IMR-90 (cell line): ENCODE data around the gene TTLL11. TPM values are rescaled to one million over a fixed set of nuclear protein-coding genes. Genes with fewer than 3 reads are reported as not detected.

Experiments
- ATAC-seq: fragments of 200-7000 bp; cut with Tn5 transposase; 2 replicates; pipeline ENCODE4 v1.9.1; 2020; ENCODE audit warnings: low read depth, mild to moderate bottlenecking, moderate library complexity
- BruUV-seq: library from RNA; stranded (reverse); fragments of 400-500 nt; replicated peaks from 2 replicates; lab custom pipeline; 2021; lab: Mats Ljungman, UMichigan
- CTCF ChIA-PET: fragments of 300-600 bp; formaldehyde crosslinking; extraction: SDS; loops from one replicate; lab custom pipeline; 2021; ENCODE audit warnings: antibody characterized with exemption; lab: Yijun Ruan, JAX
- POLR2A ChIA-PET: fragments of 300-600 bp; sonication (Branson Sonifier 250); formaldehyde crosslinking; loops from one replicate; lab custom pipeline; 2022; ENCODE audit warnings: antibody characterized with exemption; ENCODE audit not compliant: unreplicated experiment; lab: Charles Lee
- DNase-seq: peaks from one replicate; pipeline ENCODE4 v3.0.0; 2013
- H2AFZ ChIP-seq: replicated peaks from 2 replicates; pipeline ENCODE3; 2013; ENCODE audit warnings: low read length, mild to moderate bottlenecking; ENCODE audit not compliant: poor library complexity
- H2AK5ac ChIP-seq: 2 replicates; pipeline ENCODE4 v1.6.1; 2013; ENCODE audit warnings: low read depth, low read length, inconsistent platforms
- H2AK9ac ChIP-seq: replicated peaks from 2 replicates; pipeline ENCODE3; 2013; ENCODE audit warnings: mild to moderate bottlenecking, low read depth, low read length, moderate library complexity; ENCODE audit not compliant: poor library complexity
- H2BK120ac ChIP-seq: 2 replicates; pipeline ENCODE4 v1.6.1; 2013; ENCODE audit warnings: low read depth, low read length, inconsistent platforms
- H2BK15ac ChIP-seq: 3 replicates; pipeline ENCODE4 v1.6.1; 2013; ENCODE audit warnings: low read depth, low read length, inconsistent platforms
- H2BK20ac ChIP-seq: 2 replicates; pipeline ENCODE4 v1.6.1; 2013; ENCODE audit warnings: low read depth, mild to moderate bottlenecking, inconsistent platforms, low read length, moderate library complexity
- H2BK5ac ChIP-seq: 2 replicates; pipeline ENCODE4 v1.6.1; 2013; ENCODE audit warnings: mild to moderate bottlenecking, low read depth, low read length, inconsistent platforms; ENCODE audit not compliant: poor library complexity, severe bottlenecking
- H3K14ac ChIP-seq: replicated peaks from 2 replicates; pipeline ENCODE4 v1.6.1; 2013; ENCODE audit warnings: low read depth, low read length, inconsistent platforms
- H3K18ac ChIP-seq: 2 replicates; pipeline ENCODE4 v1.6.1; 2013; ENCODE audit warnings: low read depth, low read length, control low read depth
- H3K23ac ChIP-seq: 2 replicates; pipeline ENCODE4 v1.6.1; 2013; ENCODE audit warnings: low read depth, low read length, inconsistent platforms
- H3K27ac ChIP-seq: 2 replicates; pipeline ENCODE4 v1.5.1; 2013; ENCODE audit warnings: mild to moderate bottlenecking, control low read depth, low read length; ENCODE audit not compliant: insufficient read depth
- H3K27me3 ChIP-seq: 2 replicates; pipeline ENCODE4 v1.6.1; 2013; ENCODE audit warnings: low read length; ENCODE audit not compliant: control insufficient read depth, insufficient read depth
- H3K36me3 ChIP-seq: 2 replicates; pipeline ENCODE4 v1.6.1; 2013; ENCODE audit warnings: low read length, mixed read lengths; ENCODE audit not compliant: control insufficient read depth, insufficient read depth
- H3K4ac ChIP-seq: 2 replicates; pipeline ENCODE4 v1.6.1; 2013; ENCODE audit warnings: low read depth, low read length, inconsistent platforms
- H3K4me1 ChIP-seq: 2 replicates; pipeline ENCODE4 v1.6.1; 2013; ENCODE audit warnings: low read length, mixed read lengths; ENCODE audit not compliant: control insufficient read depth, insufficient read depth
- H3K4me2 ChIP-seq: 2 replicates; pipeline ENCODE4 v1.6.1; 2013; ENCODE audit warnings: low read depth, mild to moderate bottlenecking, control low read depth, low read length, moderate library complexity
- H3K4me3 ChIP-seq: 2 replicates; pipeline ENCODE4 v1.5.1; 2013; ENCODE audit warnings: low read depth, mild to moderate bottlenecking, control low read depth, low read length, moderate library complexity; ENCODE audit not compliant: insufficient read depth
- H3K56ac ChIP-seq: 2 replicates; pipeline ENCODE4 v1.6.1; 2013; ENCODE audit warnings: low read length, inconsistent platforms; ENCODE audit not compliant: insufficient read depth; ENCODE audit errors: extremely low read depth
- H3K79me1 ChIP-seq, 2 experiments: 2 replicates each; pipeline ENCODE4 v1.6.1; 2013; ENCODE audit warnings: low read length in 2 of 2, inconsistent platforms in 1 of 2, low read depth in 1 of 2
- H3K9ac ChIP-seq: 2 replicates; pipeline ENCODE4 v1.6.1; 2013; ENCODE audit warnings: low read depth, low read length, control low read depth
- H3K9me1 ChIP-seq: 2 replicates; pipeline ENCODE4 v1.6.1; 2013; ENCODE audit warnings: low read length, inconsistent platforms; ENCODE audit not compliant: insufficient read depth
- H3K9me3 ChIP-seq: 2 replicates; pipeline ENCODE4 v1.6.1; 2013; ENCODE audit warnings: low read length; ENCODE audit not compliant: control insufficient read depth, insufficient read depth
- H4K20me1 ChIP-seq: 2 replicates; pipeline ENCODE4 v1.6.1; 2013; ENCODE audit warnings: low read length, inconsistent platforms; ENCODE audit not compliant: insufficient read depth
- H4K5ac ChIP-seq: 2 replicates; pipeline ENCODE4 v1.6.1; 2013; ENCODE audit warnings: mild to moderate bottlenecking, low read depth, low read length, control low read depth
- H4K8ac ChIP-seq, 2 experiments: 2 replicates each; pipeline ENCODE4 v1.6.1; 2013; ENCODE audit warnings: low read depth in 2 of 2, low read length in 2 of 2, control low read depth in 1 of 2, inconsistent platforms in 1 of 2
- H4K91ac ChIP-seq: 2 replicates; pipeline ENCODE4 v1.6.1; 2013; ENCODE audit warnings: low read depth, low read length, inconsistent platforms; ENCODE audit not compliant: insufficient read depth
- BHLHE40 ChIP-seq: fragments of 150-350 bp; IDR thresholded peaks from 2 replicates; pipeline ENCODE4 v1.6.1; 2016; ENCODE audit warnings: mild to moderate bottlenecking, low read depth, low read length
- CEBPB ChIP-seq: IDR thresholded peaks from 2 replicates; pipeline ENCODE4 v1.6.1; 2012; ENCODE audit warnings: low read depth, low read length, improper control_type of control experiment
- CHD1 ChIP-seq: IDR thresholded peaks from 2 replicates; pipeline ENCODE4 v1.6.1; 2012; ENCODE audit warnings: low read depth, low read length, improper control_type of control experiment
- MAFK ChIP-seq: IDR thresholded peaks from 2 replicates; pipeline ENCODE4 v1.6.1; 2012; ENCODE audit warnings: low read depth, low read length, improper control_type of control experiment
- MAZ ChIP-seq: IDR thresholded peaks from 2 replicates; pipeline ENCODE4 v1.6.1; 2012; ENCODE audit warnings: low read depth, mild to moderate bottlenecking, low read length, improper control_type of control experiment, moderate library complexity, borderline replicate concordance
- MXI1 ChIP-seq: IDR thresholded peaks from 2 replicates; pipeline ENCODE4 v1.6.1; 2012; ENCODE audit warnings: low read depth, mild to moderate bottlenecking, low read length, moderate library complexity, borderline replicate concordance
- NFE2L2 ChIP-seq: fragments of 150-350 bp; IDR thresholded peaks from 2 replicates; pipeline ENCODE4 v1.6.1; 2016; ENCODE audit warnings: low read depth, mild to moderate bottlenecking, low read length
- POLR2A ChIP-seq: IDR thresholded peaks from 2 replicates; pipeline ENCODE4 v1.6.1; 2012; ENCODE audit warnings: mild to moderate bottlenecking, low read depth, low read length
- RAD21 ChIP-seq: IDR thresholded peaks from 2 replicates; pipeline ENCODE4 v1.6.1; 2012; ENCODE audit warnings: low read length, improper control_type of control experiment
- RCOR1 ChIP-seq: IDR thresholded peaks from 2 replicates; pipeline ENCODE4 v1.6.1; 2012; ENCODE audit warnings: mild to moderate bottlenecking, low read length, improper control_type of control experiment; ENCODE audit not compliant: insufficient replicate concordance
- RFX5 ChIP-seq: IDR thresholded peaks from 2 replicates; pipeline ENCODE4 v1.8.0; 2012; ENCODE audit warnings: low read depth, mild to moderate bottlenecking, low read length, moderate library complexity
- SMC3 ChIP-seq: fragments of 150-350 bp; IDR thresholded peaks from 2 replicates; pipeline ENCODE4 v1.6.1; 2016; ENCODE audit warnings: low read depth, mild to moderate bottlenecking, antibody characterized with exemption, low read length, moderate library complexity
- WGBS, 2 experiments: methylation state at CpG; one replicate each; pipeline versions ENCODE4 v1.1.5 to v1.1.7; 2013; ENCODE audit warnings: missing lambda C conversion rate in 2 of 2; ENCODE audit not compliant: insufficient read length in 1 of 2; ENCODE audit errors: extremely low coverage in 2 of 2; 5-methylcytosine and 5-hydroxymethylcytosine counted together
- dilution Hi-C: fragments of 300-500 bp; cut with HindIII; formaldehyde crosslinking; loops from one replicate; pipeline ENCODE4 v1.14.3; 2018; ENCODE audit warnings: low sequenced_read_pairs; ENCODE audit not compliant: unreplicated experiment
- in situ Hi-C: fragments of 300-500 bp; cut with MboI; formaldehyde crosslinking; loops from 3 replicates; pipeline ENCODE4 v1.14.3; 2019; ENCODE audit warnings: low sequenced_read_pairs, inconsistent platforms, mixed read lengths
- intact Hi-C: fragments of 100-400 bp; cut with micrococcal nuclease; formaldehyde crosslinking; loops from 2 replicates; pipeline ENCODE4 v1.10.0; 2022
- polyA plus RNA-seq, 3 experiments: library from polyadenylated mRNA; depleted of rRNA; stranded (reverse); fragments of >200 nt; gene quantifications; 2 replicates each; pipeline ENCODE4 v1.2.3, GENCODE V29; 2012; ENCODE audit warnings: low replicate concordance in 1 of 3
- total RNA-seq: library from RNA; depleted of rRNA; stranded (reverse); fragments of >200 nt; gene quantifications from 2 replicates; pipeline ENCODE4 v1.2.3, GENCODE V29; 2012
- TF ChIP-seq, protein P1 (sequence below): fragments of 150-350 bp; IDR thresholded peaks from 2 replicates; pipeline ENCODE4 v1.6.1; 2016; ENCODE audit warnings: low read depth, mild to moderate bottlenecking, low read length, moderate library complexity, borderline replicate concordance
- TF ChIP-seq, protein P2 (sequence below): conservative IDR thresholded peaks from 2 replicates; pipeline ENCODE4 v1.5.1; 2012; ENCODE audit warnings: mild to moderate bottlenecking, low read depth, low read length, improper control_type of control experiment
- TF ChIP-seq, protein P3 (sequence below): fragments of 150-350 bp; IDR thresholded peaks from 2 replicates; pipeline ENCODE4 v1.6.1; 2017; ENCODE audit warnings: mild to moderate bottlenecking, antibody characterized with exemption, low read length, low read depth

TTLL11 gene
- total and polyA plus RNA-seq, 2 of the 4 experiments (the other 2 are of a cell fraction) = 2.0 to 4.6 TPM

DNA sequence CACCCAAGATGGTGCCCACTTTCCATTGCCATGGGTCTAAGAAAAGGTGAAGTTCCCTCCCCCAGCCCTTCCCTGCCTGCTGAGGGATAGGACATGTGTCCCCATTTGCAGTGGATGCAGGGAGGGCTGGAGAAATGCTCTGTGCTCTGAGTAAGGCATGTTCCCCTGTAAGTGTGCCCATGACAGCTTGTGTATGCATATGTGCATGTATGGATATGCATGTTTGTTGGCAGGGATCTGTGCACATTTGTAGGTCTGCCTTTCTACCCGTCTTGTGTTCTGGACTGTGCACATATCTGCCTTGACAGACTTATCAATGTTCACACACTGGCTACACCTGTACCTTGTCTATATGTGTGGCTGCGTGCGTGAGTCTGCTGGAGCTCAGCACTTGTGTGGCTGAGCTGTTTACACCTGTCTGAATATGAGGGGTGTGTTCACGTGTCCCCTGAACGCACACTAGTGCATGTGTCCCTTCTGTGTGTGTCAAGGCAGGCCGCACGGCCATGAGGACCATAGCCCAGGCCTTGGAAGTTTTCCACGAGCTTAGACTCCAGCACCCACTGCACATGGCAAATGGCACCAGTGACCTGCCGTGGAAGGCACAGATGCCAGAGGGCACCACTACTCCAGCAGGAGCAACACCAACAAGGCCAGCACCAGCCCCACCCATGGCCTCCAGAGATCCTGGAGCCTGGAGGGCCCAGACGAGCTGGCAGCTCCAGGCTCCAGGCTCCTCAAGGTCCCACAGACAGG lies 27.4 kb upstream of the TTLL11 start:
- Histone ChIP-seq H2BK5ac (no peak overlapping the region), H3K4me3 (no peak overlapping the region), H3K36me3 (no peaks in the 10 kb centered on the region), H3K27ac (no peak overlapping the region), H2AK5ac (no peak overlapping the region), H3K9me1 (peaks cover 1% of the 10 kb centered on the region), H4K8ac (no peak overlapping the region), H3K4ac (no peak overlapping the region), H3K79me1 (no peaks in the 10 kb centered on the region), H2BK20ac (no peak overlapping the region), H3K4me2 (no peak overlapping the region), H2AK9ac (no peak overlapping the region), H2BK120ac (no peak overlapping the region), H2BK15ac (no peak overlapping the region), H4K20me1 (no peaks in the 10 kb centered on the region), H2AFZ (no peak overlapping the region), H3K9me3 (no peaks in the 10 kb centered on the region), H3K23ac (no peak overlapping the region), H3K27me3 (peaks cover 13% of the 10 kb centered on the region), H3K18ac (no peak overlapping the region), H3K9ac (no peak overlapping the region), H3K14ac (no peak overlapping the region), H4K91ac (no peak overlapping the region), H3K4me1 (peaks cover 2% of the 10 kb centered on the region), H4K5ac (no peak overlapping the region), H3K56ac (no peak overlapping the region)
- POLR2A ChIA-PET = no interaction called here
- WGBS, 2 experiments = 81% methylated on average over 6 of the region's 10 CpGs; no CpG with 5 or more reads in 1 of the 2 experiments
- ATAC-seq = no peak
- no peak for DNase-seq
- no TSS peak for BruUV-seq
- CTCF ChIA-PET = interaction anchor here (4.7 kb wide), 1 partner anchor 22 kb away, joined by 37 read pairs; no protein-coding TSS in a partner anchor
- dilution Hi-C loops = no loop called here
- in situ Hi-C loops = loop anchor here (5.0 kb wide), 3 partner anchors 232 to 692 kb away; no protein-coding TSS in a partner anchor
- intact Hi-C loops = no loop called here
- TF ChIP-seq RAD21 = no peak
- no peak for TF ChIP-seq CEBPB
- TF ChIP-seq, protein P1, sequence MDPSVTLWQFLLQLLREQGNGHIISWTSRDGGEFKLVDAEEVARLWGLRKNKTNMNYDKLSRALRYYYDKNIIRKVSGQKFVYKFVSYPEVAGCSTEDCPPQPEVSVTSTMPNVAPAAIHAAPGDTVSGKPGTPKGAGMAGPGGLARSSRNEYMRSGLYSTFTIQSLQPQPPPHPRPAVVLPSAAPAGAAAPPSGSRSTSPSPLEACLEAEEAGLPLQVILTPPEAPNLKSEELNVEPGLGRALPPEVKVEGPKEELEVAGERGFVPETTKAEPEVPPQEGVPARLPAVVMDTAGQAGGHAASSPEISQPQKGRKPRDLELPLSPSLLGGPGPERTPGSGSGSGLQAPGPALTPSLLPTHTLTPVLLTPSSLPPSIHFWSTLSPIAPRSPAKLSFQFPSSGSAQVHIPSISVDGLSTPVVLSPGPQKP = no peak
- TF ChIP-seq RCOR1 = no peak
- TF ChIP-seq RFX5 = no peak
- TF ChIP-seq MAZ = no peak
- TF ChIP-seq MXI1 = no peak
- no peak for TF ChIP-seq NFE2L2
- TF ChIP-seq POLR2A = no peak
- no peak for TF ChIP-seq SMC3
- TF ChIP-seq BHLHE40 = no peak
- TF ChIP-seq, protein P2, sequence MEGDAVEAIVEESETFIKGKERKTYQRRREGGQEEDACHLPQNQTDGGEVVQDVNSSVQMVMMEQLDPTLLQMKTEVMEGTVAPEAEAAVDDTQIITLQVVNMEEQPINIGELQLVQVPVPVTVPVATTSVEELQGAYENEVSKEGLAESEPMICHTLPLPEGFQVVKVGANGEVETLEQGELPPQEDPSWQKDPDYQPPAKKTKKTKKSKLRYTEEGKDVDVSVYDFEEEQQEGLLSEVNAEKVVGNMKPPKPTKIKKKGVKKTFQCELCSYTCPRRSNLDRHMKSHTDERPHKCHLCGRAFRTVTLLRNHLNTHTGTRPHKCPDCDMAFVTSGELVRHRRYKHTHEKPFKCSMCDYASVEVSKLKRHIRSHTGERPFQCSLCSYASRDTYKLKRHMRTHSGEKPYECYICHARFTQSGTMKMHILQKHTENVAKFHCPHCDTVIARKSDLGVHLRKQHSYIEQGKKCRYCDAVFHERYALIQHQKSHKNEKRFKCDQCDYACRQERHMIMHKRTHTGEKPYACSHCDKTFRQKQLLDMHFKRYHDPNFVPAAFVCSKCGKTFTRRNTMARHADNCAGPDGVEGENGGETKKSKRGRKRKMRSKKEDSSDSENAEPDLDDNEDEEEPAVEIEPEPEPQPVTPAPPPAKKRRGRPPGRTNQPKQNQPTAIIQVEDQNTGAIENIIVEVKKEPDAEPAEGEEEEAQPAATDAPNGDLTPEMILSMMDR = no peak
- no peak for TF ChIP-seq MAFK
- TF ChIP-seq, protein P3, sequence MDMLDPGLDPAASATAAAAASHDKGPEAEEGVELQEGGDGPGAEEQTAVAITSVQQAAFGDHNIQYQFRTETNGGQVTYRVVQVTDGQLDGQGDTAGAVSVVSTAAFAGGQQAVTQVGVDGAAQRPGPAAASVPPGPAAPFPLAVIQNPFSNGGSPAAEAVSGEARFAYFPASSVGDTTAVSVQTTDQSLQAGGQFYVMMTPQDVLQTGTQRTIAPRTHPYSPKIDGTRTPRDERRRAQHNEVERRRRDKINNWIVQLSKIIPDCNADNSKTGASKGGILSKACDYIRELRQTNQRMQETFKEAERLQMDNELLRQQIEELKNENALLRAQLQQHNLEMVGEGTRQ = no peak
- TF ChIP-seq CHD1 = no peak
